Smooth muscle cell (in vitro differentiated cells): ENCODE data around the gene WNT5B. TPM values are rescaled to one million over a fixed set of nuclear protein-coding genes. Genes with fewer than 3 reads are reported as not detected.

Experiments
- DNase-seq: peaks from one replicate; lab custom pipeline; 2025; ENCODE audit not compliant: unreplicated experiment; lab: John Stamatoyannopoulos, UW
- H2AFZ ChIP-seq: fragments of 200-600 bp; sonication (generic); 2 replicates; pipeline ENCODE4 v1.6.0; 2016; ENCODE audit warnings: antibody characterized with exemption, low read depth, mild to moderate bottlenecking
- H3F3A ChIP-seq: fragments of 200-600 bp; sonication (generic); 2 replicates; pipeline ENCODE4 v1.6.0; 2017; ENCODE audit warnings: antibody characterized with exemption, low read depth
- H3K27ac ChIP-seq: fragments of 200-600 bp; sonication (generic); 2 replicates; pipeline ENCODE4 v1.5.1; 2016; ENCODE audit warnings: low read depth, mild to moderate bottlenecking
- H3K27me3 ChIP-seq: fragments of 200-600 bp; sonication (generic); 2 replicates; pipeline ENCODE4 v1.6.1; 2016; ENCODE audit warnings: low read depth, mild to moderate bottlenecking
- H3K36me3 ChIP-seq: fragments of 200-600 bp; sonication (generic); 2 replicates; pipeline ENCODE4 v1.5.1; 2016; ENCODE audit warnings: low read depth
- H3K4me1 ChIP-seq: fragments of 200-600 bp; sonication (generic); 2 replicates; pipeline ENCODE4 v1.5.1; 2016; ENCODE audit warnings: low read depth
- H3K4me2 ChIP-seq: fragments of 200-600 bp; sonication (generic); 2 replicates; pipeline ENCODE4 v1.6.0; 2016; ENCODE audit warnings: mild to moderate bottlenecking
- H3K4me3 ChIP-seq: fragments of 200-600 bp; sonication (generic); 2 replicates; pipeline ENCODE4 v1.5.1; 2016; ENCODE audit warnings: mild to moderate bottlenecking
- H3K79me2 ChIP-seq: fragments of 200-600 bp; sonication (generic); 2 replicates; pipeline ENCODE4 v1.6.0; 2016; ENCODE audit warnings: low read depth, mild to moderate bottlenecking
- H3K9ac ChIP-seq: fragments of 200-600 bp; sonication (generic); 2 replicates; pipeline ENCODE4 v1.6.0; 2016; ENCODE audit warnings: low read depth
- H3K9me3 ChIP-seq: fragments of 200-600 bp; sonication (generic); replicated peaks from 2 replicates; pipeline ENCODE4 v1.5.1; 2016; ENCODE audit warnings: low read depth
- H4K20me1 ChIP-seq: fragments of 200-600 bp; sonication (generic); 2 replicates; pipeline ENCODE4 v1.6.0; 2016; ENCODE audit warnings: low read depth
- WGBS: methylation state at CpG from one replicate; pipeline ENCODE4 v1.1.7; 2016; ENCODE audit warnings: low lambda C conversion rate; 5-methylcytosine and 5-hydroxymethylcytosine counted together
- polyA plus RNA-seq: library from polyadenylated mRNA; unstranded; fragments of >200 nt; fragmentation: Nextera tagmentation; extraction: Ambion mirVana; gene quantifications from 2 replicates; pipeline ENCODE4 v1.2.1, GENCODE V29; 2016
- total RNA-seq: library from RNA; depleted of rRNA; stranded (reverse); fragments of >200 nt; gene quantifications from 2 replicates; pipeline ENCODE4 v1.2.3, GENCODE V29; 2014
- TF ChIP-seq, protein P1 (sequence below): fragments of 200-600 bp; sonication (generic); IDR thresholded peaks from 2 replicates; pipeline ENCODE4 v1.5.1; 2017; ENCODE audit warnings: borderline replicate concordance, mild to moderate bottlenecking, antibody characterized with exemption; ENCODE audit not compliant: insufficient read depth, poor library complexity, severe bottlenecking

The WNT5B gene
- total and polyA plus RNA-seq, 2 experiments from 2014 or later: 11.5 to 31.7 TPM

DNA sequence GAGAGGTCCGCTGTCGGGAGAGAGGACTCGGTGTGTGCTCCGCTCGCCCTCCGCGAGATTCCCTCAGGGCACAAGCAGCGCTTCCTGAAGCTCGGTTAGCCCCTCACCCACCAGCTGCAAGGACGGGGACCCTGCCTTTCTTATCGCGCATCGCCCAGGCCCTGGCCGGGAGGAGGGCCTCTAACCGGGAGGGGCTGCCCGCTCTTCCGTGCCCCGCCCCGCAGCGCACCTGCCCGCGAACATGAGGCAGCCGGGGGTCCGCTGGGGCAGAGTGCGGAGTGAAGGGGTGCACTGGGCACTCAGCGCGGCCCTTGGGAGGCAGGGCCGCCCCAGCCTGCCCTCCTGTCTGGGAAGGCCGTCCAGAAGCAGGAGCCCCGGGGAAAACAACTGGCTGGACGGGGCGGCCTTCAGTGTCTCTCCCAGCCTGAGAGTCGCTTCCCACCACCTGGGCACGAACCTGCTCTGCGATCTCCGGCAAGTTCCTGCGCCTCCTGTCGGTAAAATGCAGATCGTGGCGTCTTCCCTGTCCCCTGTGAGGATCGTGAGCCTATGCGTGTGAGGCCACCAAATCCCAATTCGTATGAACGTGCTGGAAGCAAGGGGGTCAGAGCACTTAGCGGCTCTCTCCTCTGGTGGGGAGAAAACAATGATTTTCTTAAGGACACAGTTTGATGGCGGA lies 33.9 kb downstream of the WNT5B start:
- Histone ChIP-seq H3K9ac (no peak overlapping the region), H3K79me2 (no peaks in the 10 kb centered on the region), H3K27ac (no peak overlapping the region), H3K4me2 (peak overlapping the region; percentile 73), H4K20me1 (no peaks in the 10 kb centered on the region), H3K9me3 (no peaks in the 10 kb centered on the region), H2AFZ (no peak overlapping the region), H3K4me1 (no peaks in the 10 kb centered on the region), H3K4me3 (peak overlapping the region; percentile 34), H3K27me3 (peaks cover 9% of the 10 kb centered on the region), H3K36me3 (no peaks in the 10 kb centered on the region), H3F3A (peaks cover 23% of the 10 kb centered on the region)
- no peak for DNase-seq
- 6% methylated on average over 44 of the region's 46 CpGs for WGBS
- TF ChIP-seq, protein P1, sequence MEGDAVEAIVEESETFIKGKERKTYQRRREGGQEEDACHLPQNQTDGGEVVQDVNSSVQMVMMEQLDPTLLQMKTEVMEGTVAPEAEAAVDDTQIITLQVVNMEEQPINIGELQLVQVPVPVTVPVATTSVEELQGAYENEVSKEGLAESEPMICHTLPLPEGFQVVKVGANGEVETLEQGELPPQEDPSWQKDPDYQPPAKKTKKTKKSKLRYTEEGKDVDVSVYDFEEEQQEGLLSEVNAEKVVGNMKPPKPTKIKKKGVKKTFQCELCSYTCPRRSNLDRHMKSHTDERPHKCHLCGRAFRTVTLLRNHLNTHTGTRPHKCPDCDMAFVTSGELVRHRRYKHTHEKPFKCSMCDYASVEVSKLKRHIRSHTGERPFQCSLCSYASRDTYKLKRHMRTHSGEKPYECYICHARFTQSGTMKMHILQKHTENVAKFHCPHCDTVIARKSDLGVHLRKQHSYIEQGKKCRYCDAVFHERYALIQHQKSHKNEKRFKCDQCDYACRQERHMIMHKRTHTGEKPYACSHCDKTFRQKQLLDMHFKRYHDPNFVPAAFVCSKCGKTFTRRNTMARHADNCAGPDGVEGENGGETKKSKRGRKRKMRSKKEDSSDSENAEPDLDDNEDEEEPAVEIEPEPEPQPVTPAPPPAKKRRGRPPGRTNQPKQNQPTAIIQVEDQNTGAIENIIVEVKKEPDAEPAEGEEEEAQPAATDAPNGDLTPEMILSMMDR: peak; percentile 34

DNA sequence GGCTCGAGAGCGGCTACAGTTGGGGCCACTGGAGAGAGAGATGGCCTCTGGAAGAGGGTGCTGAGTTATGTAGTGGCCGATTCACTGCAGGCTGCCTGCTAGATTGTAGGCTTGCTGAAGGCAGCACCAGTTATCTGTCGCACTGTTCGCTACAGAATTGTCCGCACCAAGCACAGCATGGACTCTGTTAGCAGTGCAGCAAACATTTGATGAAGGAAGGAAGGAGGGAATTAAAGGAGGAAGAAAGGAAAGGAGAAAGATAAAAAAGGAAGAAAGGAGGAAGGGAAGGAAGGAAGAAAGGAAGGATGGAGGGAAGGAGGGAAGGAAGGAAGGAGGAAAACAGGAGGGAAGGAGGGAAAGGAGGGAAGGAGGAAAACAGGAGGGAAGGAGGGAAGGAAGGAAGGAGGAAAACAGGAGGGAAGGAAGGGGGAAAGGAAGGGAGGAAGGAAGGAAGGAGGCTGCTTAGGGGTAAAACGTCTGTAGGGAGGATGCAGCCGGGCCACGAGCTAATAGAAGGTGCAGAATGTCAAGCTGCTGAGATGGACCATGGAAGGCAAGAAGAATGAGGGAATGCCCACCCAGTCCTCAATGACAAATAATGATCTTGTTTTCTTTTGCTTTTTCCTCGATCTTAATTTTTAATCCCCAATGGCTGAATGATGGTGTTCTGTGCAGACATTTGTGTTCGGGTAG lies 34.6 kb downstream of the WNT5B start:
- no peaks in the 10 kb centered on the region for H4K20me1 ChIP-seq
- H2AFZ ChIP-seq: no peak overlapping the region
- H3K36me3 ChIP-seq: no peaks in the 10 kb centered on the region
- no peak for DNase-seq
- TF ChIP-seq, protein P1: no peak
- H3K4me2 ChIP-seq: no peak overlapping the region
- H3K9me3 ChIP-seq: no peaks in the 10 kb centered on the region
- peaks cover 2% of the 10 kb centered on the region for H3K4me1 ChIP-seq
- no peak overlapping the region for H3K4me3 ChIP-seq
- H3K27ac ChIP-seq: no peak overlapping the region
- no peaks in the 10 kb centered on the region for H3K79me2 ChIP-seq
- WGBS: 79% methylated on average over 11 of the region's 11 CpGs
- peaks cover 17% of the 10 kb centered on the region for H3F3A ChIP-seq
- H3K9ac ChIP-seq: no peak overlapping the region
- peaks cover 9% of the 10 kb centered on the region for H3K27me3 ChIP-seq

DNA sequence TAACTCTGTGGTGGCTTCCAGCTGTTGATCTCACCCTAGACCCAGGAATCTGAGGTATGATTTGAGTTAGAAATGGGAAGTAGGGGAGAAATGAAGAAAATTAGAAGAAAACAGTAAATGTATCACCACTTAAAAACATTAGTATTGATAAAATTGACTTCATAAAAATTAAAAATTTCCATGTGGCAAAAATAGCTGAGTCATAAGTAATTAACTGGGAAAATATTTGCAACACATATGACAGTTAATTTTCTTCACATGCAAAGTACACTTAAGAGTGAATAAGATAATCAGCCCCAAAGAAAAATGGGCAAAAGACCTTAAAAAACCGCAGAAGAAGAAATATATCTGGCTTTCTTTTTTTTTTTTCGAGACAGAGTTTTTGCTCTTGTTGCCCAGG lies 36.3 kb downstream of the WNT5B start:
- H3K36me3 ChIP-seq: no peaks in the 10 kb centered on the region
- H3F3A ChIP-seq: peaks cover 5% of the 10 kb centered on the region
- H3K27ac ChIP-seq: no peak overlapping the region
- H2AFZ ChIP-seq: no peak overlapping the region
- peaks cover 9% of the 10 kb centered on the region for H3K27me3 ChIP-seq
- no peak overlapping the region for H3K4me3 ChIP-seq
- no peak overlapping the region for H3K4me2 ChIP-seq
- no peak overlapping the region for H3K9ac ChIP-seq
- no peaks in the 10 kb centered on the region for H3K79me2 ChIP-seq
- no peak for DNase-seq
- H4K20me1 ChIP-seq: no peaks in the 10 kb centered on the region
- H3K9me3 ChIP-seq: no peaks in the 10 kb centered on the region
- H3K4me1 ChIP-seq: peaks cover 6% of the 10 kb centered on the region
- TF ChIP-seq, protein P1: no peak
- 97% methylated on average over 2 of the region's 2 CpGs for WGBS
